Keratinocyte (primary cell): Measurements from ENCODE around the gene KRT1. TPM values are rescaled to one million over a fixed set of nuclear protein-coding genes. Genes with fewer than 3 reads are reported as not detected.

ENCODE experiments used
- DNase-seq: peaks from one replicate; pipeline ENCODE4 v3.0.0-alpha.2; 2011; ENCODE audit warnings: low read depth, missing footprints, low spot score
- FAIRE-seq: peaks from 2 replicates; lab custom pipeline; 2011; peaks lifted over from hg19 to GRCh38; lab: Jason Lieb, UNC
- H2AFZ ChIP-seq: 2 replicates; pipeline ENCODE4 v1.6.0; 2012; ENCODE audit warnings: low read length, control low read depth, inconsistent platforms; ENCODE audit not compliant: control insufficient read depth
- H3K27ac ChIP-seq: 2 replicates; pipeline ENCODE4 v1.5.1; 2011; ENCODE audit warnings: low read length; ENCODE audit not compliant: control insufficient read depth, insufficient read depth
- H3K27me3 ChIP-seq: 3 replicates; pipeline ENCODE4 v1.6.0; 2011; ENCODE audit warnings: low read length; ENCODE audit not compliant: control insufficient read depth, insufficient read depth; ENCODE audit errors: extremely low read depth
- H3K36me3 ChIP-seq, 2 experiments: 2 replicates in 1 of 2; 3 replicates in 1 of 2; pipeline ENCODE4 v1.5.1; 2011; ENCODE audit warnings: low read length in 2 of 2, mild to moderate bottlenecking in 1 of 2; ENCODE audit not compliant: control insufficient read depth in 2 of 2, insufficient read depth in 2 of 2; ENCODE audit errors: extremely low read depth in 1 of 2
- H3K4me1 ChIP-seq: 3 replicates; pipeline ENCODE4 v1.5.1; 2011; ENCODE audit warnings: low read length; ENCODE audit not compliant: control insufficient read depth, insufficient read depth; ENCODE audit errors: extremely low read depth
- H3K4me2 ChIP-seq: 3 replicates; pipeline ENCODE4 v1.6.0; 2011; ENCODE audit warnings: low read depth, low read length; ENCODE audit not compliant: control insufficient read depth, insufficient read depth; ENCODE audit errors: extremely low read depth
- H3K4me3 ChIP-seq, 3 experiments: fragments of 200-600 bp in 1 of 3; sonication (generic) in 1 of 3; 2 replicates in 2 of 3; 3 replicates in 1 of 3; pipeline ENCODE4 v1.5.1; 2011 to 2016; ENCODE audit warnings: low read length in 3 of 3, mild to moderate bottlenecking in 3 of 3, control low read depth in 2 of 3, inconsistent platforms in 1 of 3, low read depth in 1 of 3, mixed read lengths in 1 of 3, mixed run types in 1 of 3, moderate library complexity in 1 of 3; ENCODE audit not compliant: control insufficient read depth in 2 of 3, insufficient read depth in 2 of 3; ENCODE audit errors: extremely low read depth in 1 of 3
- H3K79me2 ChIP-seq: 2 replicates; pipeline ENCODE4 v1.6.0; 2012; ENCODE audit warnings: low read length; ENCODE audit not compliant: control insufficient read depth, insufficient read depth
- H3K9ac ChIP-seq: 3 replicates; pipeline ENCODE4 v1.6.0; 2011; ENCODE audit warnings: low read length; ENCODE audit not compliant: control insufficient read depth, insufficient read depth; ENCODE audit errors: extremely low read depth
- H3K9me1 ChIP-seq: 3 replicates; pipeline ENCODE4 v1.6.0; 2011; ENCODE audit warnings: low read length; ENCODE audit not compliant: control insufficient read depth, insufficient read depth; ENCODE audit errors: extremely low read depth
- H3K9me3 ChIP-seq: 2 replicates; pipeline ENCODE4 v1.5.1; 2012; ENCODE audit warnings: low read depth, low read length; ENCODE audit not compliant: control insufficient read depth
- H4K20me1 ChIP-seq: 3 replicates; pipeline ENCODE4 v1.6.0; 2011; ENCODE audit warnings: low read length; ENCODE audit not compliant: control insufficient read depth, insufficient read depth; ENCODE audit errors: extremely low read depth
- EZH2 ChIP-seq: IDR thresholded peaks from one replicate; pipeline ENCODE4 v1.6.1; 2012; ENCODE audit warnings: inconsistent platforms, mild to moderate bottlenecking, low read length, moderate library complexity
- dilution Hi-C: fragments of 300-500 bp; cut with MboI; formaldehyde crosslinking; loops from one replicate; pipeline ENCODE4 v1.7.0; 2020; ENCODE audit warnings: low sequenced_read_pairs; ENCODE audit not compliant: extremely low pct_ligation_motif_present
- polyA plus RNA-seq, 5 experiments: library from polyadenylated mRNA; depleted of rRNA in 3 of 5; stranded (reverse) in 3 of 5; stranded (forward) in 1 of 5; unstranded in 1 of 5; fragments of >200 nt; gene quantifications; 1 replicate in 1 of 5; 2 replicates in 3 of 5; 3 replicates in 1 of 5; pipeline versions ENCODE4 v1.2.1 to v1.2.3, GENCODE V29; 2011 to 2012; ENCODE audit warnings: missing spikeins in 2 of 5, low read depth in 1 of 5, low replicate concordance in 1 of 5
- TF ChIP-seq, protein P1 (sequence below), 3 experiments: IDR thresholded peaks in 1 of 3; conservative IDR thresholded peaks in 1 of 3; optimal IDR thresholded peaks in 1 of 3; 2 replicates in 2 of 3; 3 replicates in 1 of 3; pipeline versions ENCODE3 to v1.5.1; 2011; ENCODE audit warnings: low read length in 3 of 3, mild to moderate bottlenecking in 3 of 3, moderate library complexity in 2 of 3, control low read depth in 1 of 3, inconsistent platforms in 1 of 3; ENCODE audit not compliant: insufficient read depth in 2 of 3; ENCODE audit errors: extremely low read depth in 1 of 3

Gene KRT1
- polyA plus RNA-seq, 1 donor (not counting 4 experiments of a cell fraction or from before 2014, with no cell fraction given) = 92.2 TPM

GRCh38 chr12:52701281-52701680 lies 21.1 kb upstream of the KRT1 start:
- Histone ChIP-seq H3K9ac (no peak overlapping the region), H3K4me3 (no peak overlapping the region), H3K9me3 (no peaks in the 10 kb centered on the region), H3K79me2 (no peaks in the 10 kb centered on the region), H3K27me3 (peaks cover 49% of the 10 kb centered on the region), H3K4me2 (no peak overlapping the region), H3K9me1 (peaks cover 2% of the 10 kb centered on the region), H4K20me1 (peaks cover 4% of the 10 kb centered on the region), H3K4me1 (no peaks in the 10 kb centered on the region), H3K36me3 (no peaks in the 10 kb centered on the region), H3K27ac (no peak overlapping the region), H2AFZ (no peak overlapping the region)
- dilution Hi-C loops = no loop called here
- DNase-seq (no peak), FAIRE-seq (no peak)
- no peak for TF ChIP-seq EZH2
- TF ChIP-seq, protein P1, sequence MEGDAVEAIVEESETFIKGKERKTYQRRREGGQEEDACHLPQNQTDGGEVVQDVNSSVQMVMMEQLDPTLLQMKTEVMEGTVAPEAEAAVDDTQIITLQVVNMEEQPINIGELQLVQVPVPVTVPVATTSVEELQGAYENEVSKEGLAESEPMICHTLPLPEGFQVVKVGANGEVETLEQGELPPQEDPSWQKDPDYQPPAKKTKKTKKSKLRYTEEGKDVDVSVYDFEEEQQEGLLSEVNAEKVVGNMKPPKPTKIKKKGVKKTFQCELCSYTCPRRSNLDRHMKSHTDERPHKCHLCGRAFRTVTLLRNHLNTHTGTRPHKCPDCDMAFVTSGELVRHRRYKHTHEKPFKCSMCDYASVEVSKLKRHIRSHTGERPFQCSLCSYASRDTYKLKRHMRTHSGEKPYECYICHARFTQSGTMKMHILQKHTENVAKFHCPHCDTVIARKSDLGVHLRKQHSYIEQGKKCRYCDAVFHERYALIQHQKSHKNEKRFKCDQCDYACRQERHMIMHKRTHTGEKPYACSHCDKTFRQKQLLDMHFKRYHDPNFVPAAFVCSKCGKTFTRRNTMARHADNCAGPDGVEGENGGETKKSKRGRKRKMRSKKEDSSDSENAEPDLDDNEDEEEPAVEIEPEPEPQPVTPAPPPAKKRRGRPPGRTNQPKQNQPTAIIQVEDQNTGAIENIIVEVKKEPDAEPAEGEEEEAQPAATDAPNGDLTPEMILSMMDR (optimal IDR thresholded peaks at IDR 0.05 in 1 of 3, IDR thresholded peaks at IDR 0.05 in 1 of 3, conservative IDR thresholded peaks at IDR 0.05 in 1 of 3; ENCODE audit: extremely low read depth in 1 of 3, insufficient read depth in 2 of 3, low read length in 3 of 3) = no peak

DNA sequence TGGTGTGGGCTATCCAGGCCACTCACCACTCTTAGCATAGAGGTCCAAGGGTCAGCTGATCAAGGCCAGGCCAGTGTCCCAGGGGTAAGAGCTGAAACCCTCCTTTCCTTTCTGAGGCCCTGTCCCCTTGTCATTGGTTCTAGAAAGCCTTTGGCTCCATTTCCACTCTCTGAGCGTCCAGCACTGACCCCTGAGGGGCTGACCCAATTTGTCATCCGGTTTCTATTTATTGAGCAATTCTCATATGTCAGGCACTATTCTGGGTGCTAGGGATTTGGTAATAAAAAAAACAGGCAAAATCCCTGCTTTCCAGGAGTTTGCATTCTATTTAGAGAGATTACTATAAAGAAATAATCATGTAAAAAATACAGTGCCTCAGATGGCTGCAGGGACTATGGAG lies 19.8 kb upstream of the KRT1 start:
- no peaks in the 10 kb centered on the region for H3K36me3 ChIP-seq
- DNase-seq (no peak), FAIRE-seq (no peak)
- no peaks in the 10 kb centered on the region for H3K9me3 ChIP-seq
- H3K4me2 ChIP-seq = no peak overlapping the region
- no peak overlapping the region for H3K9ac ChIP-seq
- H3K9me1 ChIP-seq = peaks cover 2% of the 10 kb centered on the region
- no peak overlapping the region for H2AFZ ChIP-seq
- H3K4me3 ChIP-seq = no peak overlapping the region
- peaks cover 4% of the 10 kb centered on the region for H4K20me1 ChIP-seq
- dilution Hi-C loops = no loop called here
- peaks cover 50% of the 10 kb centered on the region for H3K27me3 ChIP-seq
- no peaks in the 10 kb centered on the region for H3K79me2 ChIP-seq
- H3K27ac ChIP-seq = no peak overlapping the region
- no peaks in the 10 kb centered on the region for H3K4me1 ChIP-seq
- TF ChIP-seq, protein P1 (optimal IDR thresholded peaks at IDR 0.05 in 1 of 3, IDR thresholded peaks at IDR 0.05 in 1 of 3, conservative IDR thresholded peaks at IDR 0.05 in 1 of 3; ENCODE audit: extremely low read depth in 1 of 3, insufficient read depth in 2 of 3, low read length in 3 of 3) = no peak
- no peak for TF ChIP-seq EZH2
